Neuron (in vitro differentiated cells): Measurements from ENCODE around the gene ZNF385A.
A peak's percentile ranks its signal among the peaks of the same experiment; 100 is the strongest.

Experiments
- H2AFZ ChIP-seq: one replicate; pipeline ENCODE4 v1.6.1; 2013; ENCODE audit warnings: low read depth, mild to moderate bottlenecking, inconsistent platforms, low read length, moderate library complexity
- H3K27me3 ChIP-seq: one replicate; pipeline ENCODE4 v1.6.1; 2013; ENCODE audit warnings: low read length; ENCODE audit not compliant: insufficient read depth
- H3K36me3 ChIP-seq: one replicate; pipeline ENCODE4 v1.6.1; 2013; ENCODE audit warnings: low read length; ENCODE audit not compliant: insufficient read depth
- H3K4me1 ChIP-seq: one replicate; pipeline ENCODE4 v1.6.1; 2013; ENCODE audit warnings: low read length; ENCODE audit not compliant: insufficient read depth
- H3K4me3 ChIP-seq: 2 replicates; pipeline ENCODE4 v1.5.1; 2013; ENCODE audit warnings: mild to moderate bottlenecking, low read length, moderate library complexity
- H3K9me3 ChIP-seq: one replicate; pipeline ENCODE4 v1.6.1; 2013; ENCODE audit warnings: low read length

The ZNF385A gene

DNA sequence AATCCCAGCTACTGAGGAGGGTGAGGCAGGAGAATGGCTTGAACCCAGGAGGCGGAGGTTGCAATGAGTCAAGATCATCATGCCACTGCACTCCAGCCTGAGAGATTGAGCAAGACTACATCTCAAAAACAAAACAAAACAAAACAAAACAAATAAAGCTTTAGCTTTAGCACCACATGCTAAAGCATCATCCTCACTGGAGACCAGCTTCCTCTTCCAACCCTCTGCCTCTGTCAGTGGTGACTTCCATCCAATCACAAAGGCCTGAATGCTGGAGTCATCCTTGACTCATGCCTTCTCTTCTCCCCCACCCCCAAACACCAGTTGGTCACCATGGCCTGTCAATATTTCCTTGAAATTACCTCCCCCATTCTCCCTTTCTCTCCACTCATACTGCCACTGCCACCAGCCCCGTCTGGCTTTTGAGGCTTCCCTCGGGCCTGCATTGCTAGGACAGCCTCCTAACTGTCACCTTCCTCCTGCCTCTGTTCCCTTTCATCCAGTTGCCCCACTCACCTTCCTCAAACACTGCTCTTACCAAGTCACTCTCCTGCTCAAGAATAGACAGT lies 1.4 kb downstream of the ZNF385A start:
- H3K36me3 ChIP-seq = no peaks in the 10 kb centered on the region
- no peak overlapping the region for H2AFZ ChIP-seq
- H3K9me3 ChIP-seq = no peaks in the 10 kb centered on the region
- H3K27me3 ChIP-seq = peaks cover under 1% of the 10 kb centered on the region
- peaks cover 33% of the 10 kb centered on the region for H3K4me1 ChIP-seq
- no peak overlapping the region for H3K4me3 ChIP-seq

DNA sequence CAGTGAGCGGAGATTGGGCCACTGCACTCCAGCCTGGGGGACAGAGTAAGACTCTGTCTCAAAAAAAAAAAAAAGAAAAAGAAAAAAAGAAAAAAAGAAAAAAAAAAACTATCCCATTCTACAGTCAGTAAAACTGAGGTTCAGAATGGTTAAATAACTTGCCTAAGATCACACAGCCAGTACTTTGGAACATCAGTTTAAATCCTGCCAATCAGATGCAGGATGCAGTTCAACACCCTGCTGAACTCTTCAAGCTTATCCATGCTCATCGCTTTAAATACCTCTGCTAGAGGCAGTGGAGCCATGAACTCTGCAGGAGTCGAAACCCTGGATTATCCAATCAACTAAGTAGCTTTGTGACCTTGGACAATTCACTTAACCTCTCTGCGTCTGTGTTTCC lies 3.4 kb downstream of the ZNF385A start:
- no peaks in the 10 kb centered on the region for H3K36me3 ChIP-seq
- no peak overlapping the region for H2AFZ ChIP-seq
- peaks cover 27% of the 10 kb centered on the region for H3K4me1 ChIP-seq
- no peak overlapping the region for H3K4me3 ChIP-seq
- H3K27me3 ChIP-seq = no peaks in the 10 kb centered on the region
- no peaks in the 10 kb centered on the region for H3K9me3 ChIP-seq

- H3K4me3 ChIP-seq = peak overlapping the region; percentile 62
These were observed 4.9 kb downstream of the ZNF385A start for GRCh38 chr12:54379398-54380201.

DNA sequence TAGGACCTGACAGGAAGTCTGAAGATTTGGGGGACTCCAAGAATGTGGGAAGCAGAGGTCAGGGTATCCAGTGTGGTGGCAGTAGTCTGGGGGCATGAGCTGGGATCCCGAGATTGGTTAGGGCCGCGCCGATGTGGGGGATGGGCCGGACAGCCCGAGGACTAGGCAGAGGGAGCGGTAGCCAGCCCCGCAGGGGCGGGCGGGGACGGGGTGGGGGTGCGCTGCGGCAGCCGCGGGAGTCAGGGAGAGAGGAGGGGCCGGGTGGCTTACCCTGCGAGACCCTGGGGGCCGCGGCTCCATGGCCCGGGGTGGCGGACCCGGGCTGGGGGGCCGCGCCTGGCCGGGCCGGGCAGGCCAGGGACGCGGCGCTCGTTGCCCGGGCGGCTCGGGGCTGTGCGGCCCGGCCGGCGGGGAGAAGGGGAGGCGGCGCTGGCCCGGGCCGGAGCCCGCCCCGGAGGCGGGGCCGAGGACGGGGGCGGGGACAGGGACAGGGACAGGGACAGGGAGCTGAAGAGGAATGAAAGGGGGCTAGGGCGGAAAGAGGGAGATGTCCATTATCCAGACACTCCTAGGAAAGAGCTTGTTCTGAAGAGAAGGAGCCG lies 5.6 kb downstream of the ZNF385A start:
- Histone ChIP-seq H3K36me3 (no peaks in the 10 kb centered on the region), H2AFZ (peak overlapping the region; percentile 14), H3K4me3 (peak overlapping the region; percentile 62), H3K27me3 (no peaks in the 10 kb centered on the region), H3K4me1 (peaks cover 19% of the 10 kb centered on the region), H3K9me3 (no peaks in the 10 kb centered on the region)

More at GRCh38 chr12:54379398-54380201, 4.9 kb downstream of the ZNF385A start:
- peaks cover 19% of the 10 kb centered on the region for H3K4me1 ChIP-seq
- no peaks in the 10 kb centered on the region for H3K27me3 ChIP-seq
- H2AFZ ChIP-seq = peak overlapping the region; percentile 14
- no peaks in the 10 kb centered on the region for H3K9me3 ChIP-seq
- no peaks in the 10 kb centered on the region for H3K36me3 ChIP-seq

DNA sequence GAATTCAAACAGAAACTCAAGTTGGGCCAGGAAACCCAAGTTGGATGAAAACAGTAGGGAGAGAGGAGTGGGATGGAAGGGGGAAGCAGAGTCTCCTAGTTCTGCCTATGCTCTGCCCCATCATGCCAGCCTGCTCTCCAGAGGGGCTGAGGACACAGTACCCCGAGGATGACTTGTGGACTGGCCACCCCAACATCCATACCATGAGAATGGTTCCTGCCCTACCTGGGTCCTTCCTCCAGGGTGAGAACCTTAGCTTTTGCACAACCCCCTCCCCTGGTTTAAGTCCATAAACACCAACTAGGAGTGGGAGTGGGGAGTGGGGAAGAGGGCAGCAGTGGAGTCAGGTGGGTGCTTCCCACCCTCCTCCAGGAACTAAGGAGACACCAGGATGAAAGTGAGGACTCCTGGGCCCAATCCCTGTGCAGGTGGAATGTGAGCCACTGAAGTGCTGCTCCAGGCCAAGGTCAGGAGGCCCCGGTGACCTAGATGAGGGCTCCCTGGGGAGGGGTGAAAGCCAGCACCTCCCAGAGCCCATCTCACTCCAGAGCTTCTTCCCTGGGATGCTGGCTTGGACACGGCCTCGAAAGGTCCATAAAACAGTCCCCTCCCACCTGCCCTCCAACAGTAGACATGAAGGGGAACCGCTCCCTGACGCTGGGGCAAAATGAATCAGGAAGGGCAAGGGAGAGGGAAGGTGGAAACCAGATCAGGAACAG lies 6.6 kb downstream of the ZNF385A start:
- H3K36me3 ChIP-seq = no peaks in the 10 kb centered on the region
- H3K27me3 ChIP-seq = no peaks in the 10 kb centered on the region
- no peak overlapping the region for H2AFZ ChIP-seq
- peak overlapping the region; percentile 62 for H3K4me3 ChIP-seq
- H3K9me3 ChIP-seq = no peaks in the 10 kb centered on the region
- H3K4me1 ChIP-seq = peaks cover 19% of the 10 kb centered on the region

DNA sequence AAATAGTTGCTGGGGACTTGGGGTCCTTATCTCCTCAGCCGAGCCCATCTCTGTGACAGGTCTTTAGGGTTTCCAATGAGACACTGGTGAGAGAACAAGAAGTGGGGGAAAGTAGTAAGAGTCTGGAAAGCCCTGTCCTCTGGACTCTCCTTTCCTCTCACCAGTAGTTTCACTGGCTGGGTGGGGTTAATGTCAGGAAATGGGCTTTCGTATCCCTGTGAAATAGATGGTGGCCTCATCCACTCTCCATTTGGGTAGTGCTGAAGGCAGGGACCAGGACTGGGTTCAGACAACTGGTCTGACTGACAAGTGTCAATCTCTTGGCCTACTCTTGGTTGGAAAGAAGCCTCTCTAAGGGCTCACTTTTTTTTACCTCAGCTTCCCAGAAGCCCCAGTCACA lies 7.5 kb downstream of the ZNF385A start:
- Histone ChIP-seq H3K27me3 (no peaks in the 10 kb centered on the region), H3K36me3 (no peaks in the 10 kb centered on the region), H3K9me3 (no peaks in the 10 kb centered on the region), H3K4me1 (peaks cover 19% of the 10 kb centered on the region), H2AFZ (no peak overlapping the region), H3K4me3 (no peak overlapping the region)

- Histone ChIP-seq H3K4me1 (peaks cover 19% of the 10 kb centered on the region), H2AFZ (no peak overlapping the region), H3K36me3 (no peaks in the 10 kb centered on the region), H3K4me3 (no peak overlapping the region), H3K27me3 (no peaks in the 10 kb centered on the region), H3K9me3 (no peaks in the 10 kb centered on the region)
These were observed 7.9 kb downstream of the ZNF385A start for GRCh38 chr12:54376596-54376995.

DNA sequence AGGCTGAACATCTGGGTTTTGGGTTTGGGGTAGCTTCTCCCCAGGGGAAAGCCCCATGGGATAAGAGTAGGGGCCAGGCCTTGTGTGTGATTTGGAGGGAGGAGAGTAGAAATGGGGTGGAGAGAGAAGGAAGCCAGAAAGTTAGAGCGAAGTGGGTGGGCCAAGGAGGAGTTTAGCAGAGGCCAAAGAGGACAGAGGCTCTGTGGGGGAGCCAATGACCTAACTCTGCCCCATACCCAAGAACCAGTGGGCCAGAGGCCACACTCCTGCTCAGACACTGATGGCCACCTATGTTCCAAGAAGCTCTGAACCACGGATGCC lies 9.3 kb downstream of the ZNF385A start:
- Histone ChIP-seq H3K4me1 (peaks cover 19% of the 10 kb centered on the region), H3K27me3 (no peaks in the 10 kb centered on the region)

DNA sequence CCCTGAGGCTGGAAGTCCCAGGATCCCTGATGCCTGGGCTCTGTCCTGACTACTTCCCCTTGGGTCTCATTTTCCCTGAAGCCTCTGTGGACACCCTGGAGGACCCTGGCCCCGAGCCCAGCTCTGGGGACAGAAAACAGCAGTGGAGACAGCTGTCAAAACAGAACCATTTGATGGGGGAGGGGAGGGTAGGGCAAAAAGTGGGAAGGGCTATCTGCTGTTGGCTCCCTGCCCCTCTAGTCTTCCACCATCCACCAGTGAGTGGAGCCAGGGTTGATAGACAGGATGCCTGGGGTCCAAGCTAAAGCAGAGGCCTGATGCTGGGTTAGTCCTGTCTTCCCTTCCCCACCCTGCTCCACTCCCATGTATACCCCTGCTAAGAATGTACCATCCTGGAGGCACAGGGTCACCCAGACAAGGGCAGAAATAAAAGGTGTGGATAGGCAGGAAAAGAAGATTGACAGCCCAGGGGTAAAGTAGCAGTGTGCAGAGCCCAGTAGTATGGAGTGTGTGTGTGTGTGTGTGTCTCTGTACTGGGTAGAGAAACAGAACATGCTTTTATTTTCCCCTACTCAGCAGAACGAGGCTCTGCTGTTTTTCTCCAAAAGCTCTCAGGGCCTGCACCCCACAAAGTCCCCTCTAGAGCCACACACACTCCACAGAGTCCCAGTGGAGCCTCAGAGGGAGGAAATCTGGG lies 9.8 kb downstream of the ZNF385A start:
- Histone ChIP-seq H3K27me3 (no peaks in the 10 kb centered on the region), H3K4me1 (peaks cover 16% of the 10 kb centered on the region), H3K4me3 (no peak overlapping the region), H3K36me3 (no peaks in the 10 kb centered on the region), H3K9me3 (no peaks in the 10 kb centered on the region), H2AFZ (no peak overlapping the region)

More for the DNA sequence above, 9.3 kb downstream of the ZNF385A start:
- H3K36me3 ChIP-seq = no peaks in the 10 kb centered on the region
- no peak overlapping the region for H3K4me3 ChIP-seq
- H3K9me3 ChIP-seq = no peaks in the 10 kb centered on the region
- H2AFZ ChIP-seq = no peak overlapping the region

GRCh38 chr12:54373649-54374561 lies 10.6 kb downstream of the ZNF385A start:
- Histone ChIP-seq H3K4me3 (no peak overlapping the region), H3K4me1 (peaks cover 16% of the 10 kb centered on the region), H2AFZ (no peak overlapping the region), H3K9me3 (no peaks in the 10 kb centered on the region), H3K27me3 (no peaks in the 10 kb centered on the region), H3K36me3 (no peaks in the 10 kb centered on the region)

GRCh38 chr12:54372113-54372806 lies 12.3 kb downstream of the ZNF385A start:
- H3K36me3 ChIP-seq = no peaks in the 10 kb centered on the region
- H3K4me3 ChIP-seq = no peak overlapping the region
- H3K27me3 ChIP-seq = no peaks in the 10 kb centered on the region
- no peaks in the 10 kb centered on the region for H3K9me3 ChIP-seq
- H3K4me1 ChIP-seq = peaks cover 9% of the 10 kb centered on the region
- H2AFZ ChIP-seq = no peak overlapping the region
